Left ventricle myocardium inferior (tissue), 1 donor: ENCODE measurements around the gene GNG7. TPM values are rescaled to one million over a fixed set of nuclear protein-coding genes. Genes with fewer than 3 reads are reported as not detected.

Experiments
- DNase-seq: peaks from one replicate; pipeline ENCODE4 v3.0.0-alpha.2; 2020
- H3K27ac ChIP-seq: fragments of 200-600 bp; replicated peaks from 2 replicates; pipeline ENCODE4 v1.8.0; 2021
- H3K27me3 ChIP-seq: fragments of 200-600 bp; 2 replicates; pipeline ENCODE4 v1.8.0; 2021; ENCODE audit warnings: low read depth
- H3K36me3 ChIP-seq: fragments of 200-600 bp; 2 replicates; pipeline ENCODE4 v1.8.0; 2021
- H3K4me1 ChIP-seq: fragments of 200-600 bp; 2 replicates; pipeline ENCODE4 v1.8.0; 2021
- H3K4me3 ChIP-seq: fragments of 200-600 bp; 2 replicates; pipeline ENCODE4 v1.8.0; 2021; ENCODE audit warnings: mild to moderate bottlenecking, moderate library complexity
- H3K9me3 ChIP-seq: fragments of 200-600 bp; replicated peaks from 2 replicates; pipeline ENCODE4 v1.8.0; 2021
- CTCF ChIP-seq: fragments of 200-600 bp; IDR thresholded peaks from 2 replicates; pipeline ENCODE4 v1.8.0; 2021; ENCODE audit warnings: antibody characterized with exemption, mild to moderate bottlenecking, borderline replicate concordance
- intact Hi-C: fragments of 100-400 bp; cut with micrococcal nuclease; formaldehyde crosslinking; loops from one replicate; pipeline ENCODE4 v1.11.0; 2022
- total RNA-seq: library from RNA; stranded (reverse); fragmentation: NEBNext Ultra II Directional; extraction: Animal tissue kit (Norgen Biotek cat#: 25700); gene quantifications from one replicate; pipeline ENCODE4 v1.2.1, GENCODE V29; 2021
- donor health status: DM: no; HTN: yes; CAD: no; lungs with severe emphysema.

Gene GNG7
- total RNA-seq, 1 donor from 2014 or later, result 46.6 TPM

- intact Hi-C loops, result no loop called here
- no peak for TF ChIP-seq CTCF
Observed at GRCh38 chr19:2743099-2743498, 40.6 kb upstream of the GNG7 start.

GRCh38 chr19:2740314-2740656 lies 37.8 kb upstream of the GNG7 start:
- peaks cover 6% of the 10 kb centered on the region for H3K9me3 ChIP-seq
- H3K27ac ChIP-seq, result no peak overlapping the region
- no peak for DNase-seq
- intact Hi-C loops, result no loop called here
- TF ChIP-seq CTCF, result no peak
- peak overlapping the region; percentile 98 for H3K4me3 ChIP-seq
- peaks cover 18% of the 10 kb centered on the region for H3K4me1 ChIP-seq
- H3K36me3 ChIP-seq, result peaks cover 18% of the 10 kb centered on the region
- H3K27me3 ChIP-seq, result peaks cover 7% of the 10 kb centered on the region

More at GRCh38 chr19:2743099-2743498, 40.6 kb upstream of the GNG7 start:
- Histone ChIP-seq H3K4me3 (no peak overlapping the region), H3K27me3 (peaks cover 7% of the 10 kb centered on the region), H3K36me3 (no peaks in the 10 kb centered on the region), H3K27ac (no peak overlapping the region), H3K9me3 (no peaks in the 10 kb centered on the region), H3K4me1 (peaks cover 18% of the 10 kb centered on the region)
- DNase-seq, result no peak

GRCh38 chr19:2739602-2740313 lies 37.3 kb upstream of the GNG7 start, which contains the start of gene SLC39A3:
SLC39A3 (minus strand) TSS chr19:2740017; CDS start chr19:2737257, 2,760 bp downstream.
- peaks cover 6% of the 10 kb centered on the region for H3K9me3 ChIP-seq
- intact Hi-C loops, result no loop called here
- H3K4me1 ChIP-seq, result peaks cover 18% of the 10 kb centered on the region
- peak; percentile 49 for TF ChIP-seq CTCF
- H3K27me3 ChIP-seq, result peaks cover 7% of the 10 kb centered on the region
- peak; percentile 97 for DNase-seq
- peak within 1 kb of the TSS; percentile 80 for H3K27ac ChIP-seq
- peak within 1 kb of the TSS; percentile 98 for H3K4me3 ChIP-seq
- peaks cover 23% of the 10 kb centered on the region for H3K36me3 ChIP-seq

- Histone ChIP-seq H3K4me1 (peaks cover 18% of the 10 kb centered on the region), H3K36me3 (peaks cover 42% of the 10 kb centered on the region), H3K27ac (no peak overlapping the region), H3K4me3 (no peak overlapping the region), H3K9me3 (peaks cover 6% of the 10 kb centered on the region), H3K27me3 (peaks cover 7% of the 10 kb centered on the region)
- DNase-seq, result no peak
- intact Hi-C loops, result no loop called here
- TF ChIP-seq CTCF, result no peak
Observed at GRCh38 chr19:2736550-2737190, 34.2 kb upstream of the GNG7 start.

GRCh38 chr19:2735374-2735773 lies 32.9 kb upstream of the GNG7 start:
- Histone ChIP-seq H3K9me3 (peaks cover 6% of the 10 kb centered on the region), H3K36me3 (peaks cover 43% of the 10 kb centered on the region), H3K27me3 (no peaks in the 10 kb centered on the region), H3K4me1 (peaks cover 18% of the 10 kb centered on the region), H3K27ac (no peak overlapping the region), H3K4me3 (no peak overlapping the region)
- TF ChIP-seq CTCF, result no peak
- intact Hi-C loops, result no loop called here
- DNase-seq, result no peak
